Ishikawa (cell line): ENCODE results near the gene PHF23.

ENCODE experiments used
- CEBPB ChIP-seq: IDR thresholded peaks from 2 replicates; pipeline ENCODE4 v1.6.1; 2012
- CREB1 ChIP-seq: IDR thresholded peaks from 2 replicates; pipeline ENCODE4 v1.6.1; 2012; ENCODE audit warnings: low read depth
- EGR1 ChIP-seq: IDR thresholded peaks from 2 replicates; pipeline ENCODE4 v1.6.1; 2012
- EP300 ChIP-seq: IDR thresholded peaks from 2 replicates; pipeline ENCODE4 v1.6.1; 2012; ENCODE audit warnings: borderline replicate concordance
- FOXM1 ChIP-seq: IDR thresholded peaks from 2 replicates; pipeline ENCODE4 v1.6.1; 2012; ENCODE audit warnings: low read depth, borderline replicate concordance
- NFIC ChIP-seq: IDR thresholded peaks from 2 replicates; pipeline ENCODE4 v1.6.1; 2012
- RAD21 ChIP-seq: IDR thresholded peaks from 2 replicates; pipeline ENCODE4 v1.6.1; 2012; ENCODE audit warnings: low read depth
- TAF1 ChIP-seq: IDR thresholded peaks from 2 replicates; pipeline ENCODE4 v1.6.1; 2012; ENCODE audit warnings: low read depth, mild to moderate bottlenecking
- TCF12 ChIP-seq: IDR thresholded peaks from 2 replicates; pipeline ENCODE4 v1.6.1; 2012; ENCODE audit warnings: low read depth
- TEAD4 ChIP-seq: IDR thresholded peaks from 2 replicates; pipeline ENCODE4 v1.6.1; 2012
- YY1 ChIP-seq: IDR thresholded peaks from 2 replicates; pipeline ENCODE4 v1.6.1; 2012; ENCODE audit warnings: low read depth
- ZBTB7A ChIP-seq: IDR thresholded peaks from 2 replicates; pipeline ENCODE4 v1.6.1; 2012; ENCODE audit warnings: low read depth
- TF ChIP-seq, protein P1 (sequence below): IDR thresholded peaks from 2 replicates; pipeline ENCODE4 v1.6.1; 2012; ENCODE audit warnings: low read depth, mild to moderate bottlenecking
- TF ChIP-seq, protein P2 (sequence below): IDR thresholded peaks from 2 replicates; pipeline ENCODE4 v1.6.1; 2012
- TF ChIP-seq, protein P3 (sequence below): IDR thresholded peaks from 2 replicates; pipeline ENCODE4 v1.6.1; 2012

PHF23 gene

DNA sequence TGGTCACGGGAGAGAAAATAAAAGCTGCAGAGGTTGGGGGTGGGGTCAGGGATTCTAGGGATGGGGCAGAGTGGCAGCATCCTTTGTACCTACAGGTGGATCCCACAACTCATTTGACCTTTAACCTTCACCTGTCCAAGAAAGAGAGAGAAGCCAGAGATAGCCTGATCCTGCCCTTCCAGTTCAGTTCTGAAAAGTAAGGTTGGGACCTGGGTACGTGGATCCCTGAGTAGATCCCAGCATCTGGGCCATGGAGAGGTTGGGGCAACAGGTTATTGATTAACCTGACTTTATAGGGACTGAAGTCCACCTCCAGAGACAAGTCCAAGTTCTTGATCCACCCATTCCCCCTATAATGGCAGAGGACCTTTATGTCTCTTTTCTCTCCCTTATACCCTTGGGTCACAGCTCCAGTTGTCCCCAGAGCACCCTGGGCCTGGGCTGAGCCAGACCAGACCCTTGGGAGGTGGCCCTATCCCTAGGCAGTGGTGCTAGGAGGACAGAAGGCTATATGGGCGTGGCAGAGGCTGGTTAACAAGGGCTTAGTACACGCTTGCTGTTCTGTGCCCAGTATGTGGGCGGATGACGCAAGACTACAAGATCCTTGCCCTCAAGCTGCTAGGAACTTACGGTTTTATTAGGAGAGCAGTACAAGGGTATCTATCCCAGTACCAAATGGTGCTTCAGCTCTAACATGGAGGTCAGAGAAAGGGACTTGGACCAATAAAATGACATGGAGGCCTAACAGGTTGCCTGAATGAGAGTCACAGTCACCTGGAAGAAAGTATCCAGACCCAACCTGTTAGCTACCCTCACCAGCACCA lies 19.7 kb upstream of the PHF23 start:
- TF ChIP-seq FOXM1 (no peak), CEBPB (peak; percentile 86), RAD21 (no peak), CREB1 (no peak), TEAD4 (no peak), TCF12 (no peak), EGR1 (peak; percentile 82), ZBTB7A (no peak), NFIC (no peak), TAF1 (no peak), EP300 (no peak), YY1 (no peak)
- TF ChIP-seq, protein P1, sequence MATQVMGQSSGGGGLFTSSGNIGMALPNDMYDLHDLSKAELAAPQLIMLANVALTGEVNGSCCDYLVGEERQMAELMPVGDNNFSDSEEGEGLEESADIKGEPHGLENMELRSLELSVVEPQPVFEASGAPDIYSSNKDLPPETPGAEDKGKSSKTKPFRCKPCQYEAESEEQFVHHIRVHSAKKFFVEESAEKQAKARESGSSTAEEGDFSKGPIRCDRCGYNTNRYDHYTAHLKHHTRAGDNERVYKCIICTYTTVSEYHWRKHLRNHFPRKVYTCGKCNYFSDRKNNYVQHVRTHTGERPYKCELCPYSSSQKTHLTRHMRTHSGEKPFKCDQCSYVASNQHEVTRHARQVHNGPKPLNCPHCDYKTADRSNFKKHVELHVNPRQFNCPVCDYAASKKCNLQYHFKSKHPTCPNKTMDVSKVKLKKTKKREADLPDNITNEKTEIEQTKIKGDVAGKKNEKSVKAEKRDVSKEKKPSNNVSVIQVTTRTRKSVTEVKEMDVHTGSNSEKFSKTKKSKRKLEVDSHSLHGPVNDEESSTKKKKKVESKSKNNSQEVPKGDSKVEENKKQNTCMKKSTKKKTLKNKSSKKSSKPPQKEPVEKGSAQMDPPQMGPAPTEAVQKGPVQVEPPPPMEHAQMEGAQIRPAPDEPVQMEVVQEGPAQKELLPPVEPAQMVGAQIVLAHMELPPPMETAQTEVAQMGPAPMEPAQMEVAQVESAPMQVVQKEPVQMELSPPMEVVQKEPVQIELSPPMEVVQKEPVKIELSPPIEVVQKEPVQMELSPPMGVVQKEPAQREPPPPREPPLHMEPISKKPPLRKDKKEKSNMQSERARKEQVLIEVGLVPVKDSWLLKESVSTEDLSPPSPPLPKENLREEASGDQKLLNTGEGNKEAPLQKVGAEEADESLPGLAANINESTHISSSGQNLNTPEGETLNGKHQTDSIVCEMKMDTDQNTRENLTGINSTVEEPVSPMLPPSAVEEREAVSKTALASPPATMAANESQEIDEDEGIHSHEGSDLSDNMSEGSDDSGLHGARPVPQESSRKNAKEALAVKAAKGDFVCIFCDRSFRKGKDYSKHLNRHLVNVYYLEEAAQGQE: no peak
- TF ChIP-seq, protein P2, sequence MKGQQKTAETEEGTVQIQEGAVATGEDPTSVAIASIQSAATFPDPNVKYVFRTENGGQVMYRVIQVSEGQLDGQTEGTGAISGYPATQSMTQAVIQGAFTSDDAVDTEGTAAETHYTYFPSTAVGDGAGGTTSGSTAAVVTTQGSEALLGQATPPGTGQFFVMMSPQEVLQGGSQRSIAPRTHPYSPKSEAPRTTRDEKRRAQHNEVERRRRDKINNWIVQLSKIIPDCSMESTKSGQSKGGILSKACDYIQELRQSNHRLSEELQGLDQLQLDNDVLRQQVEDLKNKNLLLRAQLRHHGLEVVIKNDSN: no peak
- TF ChIP-seq, protein P3, sequence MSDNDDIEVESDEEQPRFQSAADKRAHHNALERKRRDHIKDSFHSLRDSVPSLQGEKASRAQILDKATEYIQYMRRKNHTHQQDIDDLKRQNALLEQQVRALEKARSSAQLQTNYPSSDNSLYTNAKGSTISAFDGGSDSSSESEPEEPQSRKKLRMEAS: no peak

DNA sequence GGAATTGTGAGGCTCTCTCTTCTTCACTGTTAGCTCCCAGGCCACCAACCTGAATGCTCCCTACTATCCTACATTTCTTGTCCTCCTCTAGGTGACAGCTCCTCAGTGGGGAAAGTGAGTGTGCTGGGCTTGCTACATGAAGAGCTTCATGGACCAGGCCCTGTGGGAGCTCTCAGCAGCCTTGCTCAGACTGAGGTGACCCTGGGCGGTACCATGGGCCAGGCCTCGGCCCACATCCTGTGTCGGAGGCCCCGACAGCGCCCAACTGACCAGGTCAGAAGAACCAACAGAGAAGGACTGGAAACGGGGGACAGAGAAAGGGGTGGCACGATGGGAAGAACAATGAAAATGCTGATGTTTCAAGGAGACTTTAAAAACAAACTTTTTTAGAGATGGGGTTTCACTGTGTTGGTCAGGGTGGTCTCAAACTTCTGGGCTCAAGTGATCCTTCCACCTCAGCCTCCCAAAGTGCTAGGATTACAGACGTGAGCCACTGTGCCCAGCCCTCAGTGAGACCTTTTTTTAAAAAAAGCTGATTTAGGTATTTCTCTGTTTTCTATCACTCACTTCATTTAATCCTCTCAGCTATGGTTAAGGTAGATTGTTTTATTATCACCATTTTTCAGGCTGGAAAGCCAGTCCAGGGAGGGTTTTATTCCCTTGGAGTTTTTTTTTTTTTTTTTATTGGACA lies 17.7 kb upstream of the PHF23 start:
- TF ChIP-seq TCF12: no peak

DNA sequence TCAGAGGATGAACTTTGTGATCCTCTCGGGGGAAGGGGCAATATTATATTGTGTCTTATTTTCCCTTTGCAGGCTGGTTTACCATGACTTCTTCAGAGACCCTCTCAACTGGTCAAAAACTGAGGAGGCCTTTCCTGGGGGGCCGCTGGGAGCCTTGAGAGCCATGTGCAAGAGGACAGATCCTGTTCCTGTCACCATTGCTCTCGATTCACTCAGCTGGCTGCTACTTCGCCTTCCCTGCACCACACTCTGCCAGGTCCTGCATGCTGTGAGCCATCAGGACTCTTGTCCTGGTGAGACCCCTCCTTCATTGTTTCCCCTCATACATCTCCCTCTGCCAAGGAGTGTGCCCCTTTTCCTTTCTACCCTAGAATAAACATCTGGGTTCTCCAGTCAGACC lies 15.3 kb upstream of the PHF23 start:
- TF ChIP-seq FOXM1: no peak
- no peak for TF ChIP-seq YY1
- TF ChIP-seq, protein P1: no peak
- TF ChIP-seq, protein P2: no peak
- no peak for TF ChIP-seq NFIC
- TF ChIP-seq ZBTB7A: no peak
- no peak for TF ChIP-seq RAD21
- no peak for TF ChIP-seq TEAD4
- TF ChIP-seq TAF1: no peak
- no peak for TF ChIP-seq TCF12
- TF ChIP-seq CEBPB: no peak
- TF ChIP-seq EP300: no peak
- TF ChIP-seq CREB1: no peak

DNA sequence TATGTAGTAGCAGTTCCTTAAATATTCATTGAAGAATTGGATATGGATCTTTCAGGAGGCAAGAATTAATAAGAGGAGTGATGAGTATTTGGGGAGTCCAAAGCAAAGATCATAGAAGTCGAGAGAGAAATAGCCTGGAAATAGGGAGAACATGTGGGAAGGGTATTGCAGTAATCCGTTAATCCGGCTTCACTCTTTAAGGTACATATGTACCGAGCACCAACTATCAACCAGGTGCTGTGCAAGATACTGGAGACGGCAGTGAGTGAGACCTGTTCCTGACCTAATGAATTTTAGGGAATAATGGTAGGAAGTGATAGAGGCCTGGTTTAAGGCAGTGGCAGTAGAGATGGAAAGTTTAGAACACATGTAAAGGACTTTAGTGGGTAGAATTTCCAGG lies 13.8 kb upstream of the PHF23 start:
- TF ChIP-seq TAF1 (no peak), TCF12 (no peak), CREB1 (no peak), NFIC (no peak), CEBPB (no peak), ZBTB7A (no peak), RAD21 (no peak), FOXM1 (no peak), EP300 (no peak), EGR1 (no peak), TEAD4 (no peak)
- TF ChIP-seq, protein P2: no peak
- TF ChIP-seq, protein P1: no peak
